ENCODE results near the gene ENOX1.

DNA sequence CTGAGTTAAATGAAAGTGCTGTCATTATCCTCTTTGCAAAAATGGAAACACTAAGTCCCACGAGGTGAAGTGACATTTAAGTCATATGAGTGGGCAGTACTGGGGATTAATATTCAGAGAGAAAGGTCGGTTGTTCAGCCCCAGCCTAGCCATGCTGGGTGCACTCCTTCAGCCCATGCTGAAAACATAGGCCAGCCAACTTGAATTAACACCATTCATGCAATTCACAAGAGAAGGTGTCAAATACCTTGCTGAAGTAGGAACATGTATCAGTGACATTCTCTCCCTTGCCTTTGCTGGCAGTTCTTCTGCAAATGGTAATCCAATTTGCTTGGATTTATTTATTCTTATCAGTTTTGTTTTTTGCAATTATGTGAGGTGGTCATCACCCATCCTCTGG is 507.1 kb downstream of the ENOX1 start:
- TF ChIP-seq, protein P1, sequence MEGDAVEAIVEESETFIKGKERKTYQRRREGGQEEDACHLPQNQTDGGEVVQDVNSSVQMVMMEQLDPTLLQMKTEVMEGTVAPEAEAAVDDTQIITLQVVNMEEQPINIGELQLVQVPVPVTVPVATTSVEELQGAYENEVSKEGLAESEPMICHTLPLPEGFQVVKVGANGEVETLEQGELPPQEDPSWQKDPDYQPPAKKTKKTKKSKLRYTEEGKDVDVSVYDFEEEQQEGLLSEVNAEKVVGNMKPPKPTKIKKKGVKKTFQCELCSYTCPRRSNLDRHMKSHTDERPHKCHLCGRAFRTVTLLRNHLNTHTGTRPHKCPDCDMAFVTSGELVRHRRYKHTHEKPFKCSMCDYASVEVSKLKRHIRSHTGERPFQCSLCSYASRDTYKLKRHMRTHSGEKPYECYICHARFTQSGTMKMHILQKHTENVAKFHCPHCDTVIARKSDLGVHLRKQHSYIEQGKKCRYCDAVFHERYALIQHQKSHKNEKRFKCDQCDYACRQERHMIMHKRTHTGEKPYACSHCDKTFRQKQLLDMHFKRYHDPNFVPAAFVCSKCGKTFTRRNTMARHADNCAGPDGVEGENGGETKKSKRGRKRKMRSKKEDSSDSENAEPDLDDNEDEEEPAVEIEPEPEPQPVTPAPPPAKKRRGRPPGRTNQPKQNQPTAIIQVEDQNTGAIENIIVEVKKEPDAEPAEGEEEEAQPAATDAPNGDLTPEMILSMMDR (IDR thresholded peaks at IDR 0.05), result no peak
- no peak for TF ChIP-seq EZH2 (IDR thresholded peaks at IDR 0.05)
- TF ChIP-seq EZH2phosphoT487 (IDR thresholded peaks at IDR 0.05), result no peak
